Measurements from ENCODE around the gene TP53TG3D.
"Not testable (repeated sequence)": the region's sequence is repeated elsewhere in the genome, so short reads cannot be mapped to it uniquely, and the experiment has no call there.

TP53TG3D gene, protein sequence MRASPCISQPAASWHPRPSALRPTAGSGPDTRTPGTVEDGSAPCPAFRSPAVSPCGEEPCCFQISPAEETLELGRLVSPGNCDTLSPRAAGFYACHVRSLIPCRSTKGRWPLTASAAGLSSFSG

DNA sequence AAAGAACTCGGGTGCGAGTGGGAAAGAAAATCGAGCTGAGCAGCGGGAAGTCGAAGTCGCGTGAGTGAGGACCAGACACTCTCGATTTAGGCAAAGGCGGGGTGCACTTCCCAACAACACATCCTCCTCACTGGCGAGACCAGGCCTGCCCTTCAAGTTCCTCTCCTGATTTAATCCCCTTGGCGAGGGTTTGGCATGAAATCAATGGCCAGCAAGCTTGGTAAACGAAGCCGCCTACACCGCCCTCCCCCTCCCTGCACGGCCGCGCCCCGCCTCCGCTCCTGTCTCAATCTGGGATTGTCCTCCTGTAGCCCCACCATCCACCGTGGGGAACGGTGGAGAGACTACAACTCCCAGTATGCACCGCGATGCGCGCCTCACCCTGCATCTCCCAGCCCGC lies at the start of gene TP53TG3D:
Gene TP53TG3D, plus strand, starts transcription at position 301 of the 400 bp plus-strand sequence. Its CDS starts 68 bp downstream, at position 369.
- not testable (repeated sequence) for H3K27ac ChIP-seq; H3K36me3 ChIP-seq; H3K4me2 ChIP-seq; H3K4me3 ChIP-seq; H3K9me3 ChIP-seq (replicated peaks in 1 of 11); H3K4me1 ChIP-seq; H3K27me3 ChIP-seq; H3K9ac ChIP-seq; H4K20me1 ChIP-seq

DNA sequence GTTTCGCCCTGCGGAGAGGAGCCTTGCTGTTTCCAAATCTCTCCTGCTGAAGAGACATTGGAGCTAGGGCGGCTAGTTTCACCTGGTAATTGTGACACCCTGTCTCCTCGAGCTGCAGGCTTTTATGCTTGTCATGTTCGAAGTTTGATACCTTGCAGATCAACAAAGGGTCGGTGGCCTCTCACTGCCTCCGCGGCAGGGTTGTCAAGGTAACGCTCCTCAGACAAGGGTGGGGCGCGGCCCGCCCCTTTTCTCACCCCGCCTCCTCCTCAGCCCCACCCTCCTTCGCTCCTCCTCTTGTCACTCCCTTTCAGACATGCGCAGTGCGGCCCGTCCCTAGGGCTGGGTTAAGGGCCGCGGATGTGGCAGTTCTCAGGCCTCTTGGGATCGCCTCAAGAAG lies 421 bp downstream of the TP53TG3D start:
- not testable (repeated sequence) for H3K4me3 ChIP-seq; H3K27ac ChIP-seq; H3K4me2 ChIP-seq; H4K20me1 ChIP-seq; H3K9me3 ChIP-seq (replicated peaks in 1 of 11); H3K27me3 ChIP-seq; H3K9ac ChIP-seq; H3K4me1 ChIP-seq; H3K36me3 ChIP-seq

DNA sequence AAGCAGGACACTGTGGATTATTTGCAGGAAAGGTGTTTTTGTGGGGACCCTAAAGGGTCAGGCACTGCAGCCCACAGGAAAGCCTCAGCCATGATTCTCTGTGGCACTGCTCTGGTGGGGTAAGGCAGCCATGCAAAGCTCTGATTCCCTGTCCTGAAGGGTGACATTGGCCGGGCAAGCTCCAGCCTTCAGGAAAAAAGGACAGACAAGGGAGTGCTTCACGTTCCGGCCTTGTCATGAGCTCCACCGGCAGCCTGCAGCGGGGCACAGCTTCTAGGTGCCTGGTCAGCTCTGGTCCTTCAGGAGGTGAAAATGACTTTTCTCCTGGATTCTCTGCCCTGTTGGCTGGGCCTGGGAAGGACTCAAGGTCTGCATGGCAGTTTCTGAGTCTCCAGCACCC lies 8.4 kb downstream of the TP53TG3D start:
- H3K36me3 ChIP-seq; H3K27me3 ChIP-seq; H4K20me1 ChIP-seq; H3K4me1 ChIP-seq; H3K9ac ChIP-seq; H3K4me2 ChIP-seq; H3K4me3 ChIP-seq; H3K9me3 ChIP-seq (replicated peaks in 1 of 11); H3K27ac ChIP-seq: not testable (repeated sequence)

DNA sequence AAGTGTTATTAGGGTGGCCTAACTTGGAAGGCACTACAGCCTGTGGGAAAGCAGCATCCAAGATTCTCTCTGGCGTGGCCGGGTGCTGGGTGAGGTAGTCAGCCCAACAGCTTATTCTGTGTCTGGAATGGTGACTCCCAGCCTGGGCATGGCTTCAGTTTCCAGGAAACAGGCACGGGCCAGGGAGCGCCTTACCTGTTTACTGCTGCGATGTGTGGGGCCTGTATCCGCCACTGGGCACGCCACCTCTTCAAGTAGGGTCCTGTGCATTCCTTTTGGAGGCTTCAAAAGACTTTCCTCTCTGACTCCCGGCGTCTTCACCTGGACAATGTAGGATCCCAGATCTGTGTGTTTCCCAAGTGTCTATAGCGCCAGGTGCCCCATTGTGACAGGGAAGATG lies 10.5 kb downstream of the TP53TG3D start:
- H4K20me1 ChIP-seq; H3K4me1 ChIP-seq; H3K27ac ChIP-seq; H3K9me3 ChIP-seq (replicated peaks in 1 of 11); H3K9ac ChIP-seq; H3K27me3 ChIP-seq; H3K36me3 ChIP-seq; H3K4me3 ChIP-seq; H3K4me2 ChIP-seq: not testable (repeated sequence)

DNA sequence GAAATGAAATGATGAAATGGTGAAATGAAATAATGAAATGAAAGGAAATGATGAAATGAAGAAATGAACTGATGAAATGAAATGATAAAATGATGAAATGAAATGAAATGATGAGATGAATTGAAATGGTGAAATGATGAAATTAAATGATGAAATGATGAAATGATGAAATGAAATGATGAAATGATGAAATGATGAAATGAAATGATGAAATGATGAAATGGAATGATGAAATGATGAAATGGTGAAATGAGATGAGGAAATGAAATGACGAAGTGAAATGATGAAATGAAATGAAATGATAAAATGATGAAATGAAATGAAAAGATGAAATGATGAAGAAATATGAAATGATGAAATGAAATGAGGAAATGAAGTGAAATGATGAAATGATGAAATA lies 28.8 kb downstream of the TP53TG3D start:
- H4K20me1 ChIP-seq; H3K27ac ChIP-seq; H3K4me2 ChIP-seq; H3K4me1 ChIP-seq; H3K36me3 ChIP-seq; H3K9me3 ChIP-seq (replicated peaks in 1 of 11); H3K27me3 ChIP-seq; H3K4me3 ChIP-seq; H3K9ac ChIP-seq: not testable (repeated sequence)

DNA sequence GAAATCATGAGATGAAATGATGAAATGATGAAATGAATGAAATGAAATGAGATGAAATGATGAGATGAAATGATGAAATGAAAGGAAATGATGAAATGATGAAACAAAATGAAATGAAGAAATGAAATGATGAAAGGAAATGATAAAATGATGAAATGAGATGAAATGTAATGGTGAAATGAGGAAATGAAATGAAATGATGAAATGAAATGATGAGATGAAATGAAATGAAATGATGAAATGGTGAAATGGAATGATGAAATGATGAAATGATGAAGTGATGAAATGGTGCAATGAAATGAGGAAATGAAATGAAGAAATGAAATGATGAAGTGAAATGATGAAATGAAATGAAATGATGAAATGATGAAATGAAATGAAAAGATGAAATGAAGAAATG lies 29.9 kb downstream of the TP53TG3D start:
- not testable (repeated sequence) for H3K9me3 ChIP-seq (replicated peaks in 1 of 11); H3K27me3 ChIP-seq; H3K4me2 ChIP-seq; H3K4me3 ChIP-seq; H3K27ac ChIP-seq; H3K36me3 ChIP-seq; H3K4me1 ChIP-seq; H4K20me1 ChIP-seq; H3K9ac ChIP-seq

DNA sequence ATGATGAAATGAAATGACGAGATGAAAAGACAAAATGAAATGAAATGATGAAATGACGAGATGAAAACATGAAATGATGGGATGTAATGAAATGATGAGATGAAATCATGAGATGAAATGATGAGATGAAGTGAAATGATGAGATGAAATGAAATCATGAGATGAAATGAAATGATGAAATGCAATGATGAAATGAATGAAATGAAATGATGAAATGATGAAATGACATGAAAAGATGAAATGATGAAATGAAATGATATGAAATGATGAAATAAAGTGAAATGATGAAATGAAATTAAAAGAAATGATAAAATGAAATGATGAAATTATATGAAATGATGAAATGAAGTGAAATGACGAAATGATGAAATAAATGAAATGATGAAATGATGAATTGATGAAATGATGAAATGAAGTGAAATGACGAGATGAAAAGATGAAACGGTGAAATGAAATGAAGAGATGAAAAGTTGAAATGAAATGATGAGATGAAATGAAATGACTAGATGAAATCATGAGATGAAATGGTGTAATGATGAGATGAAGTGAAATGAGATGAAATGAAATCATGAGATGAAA lies 30.9 kb downstream of the TP53TG3D start:
- H3K9ac ChIP-seq; H3K4me2 ChIP-seq; H3K4me1 ChIP-seq; H4K20me1 ChIP-seq; H3K27me3 ChIP-seq; H3K9me3 ChIP-seq (replicated peaks in 1 of 11); H3K27ac ChIP-seq; H3K4me3 ChIP-seq; H3K36me3 ChIP-seq: not testable (repeated sequence)

DNA sequence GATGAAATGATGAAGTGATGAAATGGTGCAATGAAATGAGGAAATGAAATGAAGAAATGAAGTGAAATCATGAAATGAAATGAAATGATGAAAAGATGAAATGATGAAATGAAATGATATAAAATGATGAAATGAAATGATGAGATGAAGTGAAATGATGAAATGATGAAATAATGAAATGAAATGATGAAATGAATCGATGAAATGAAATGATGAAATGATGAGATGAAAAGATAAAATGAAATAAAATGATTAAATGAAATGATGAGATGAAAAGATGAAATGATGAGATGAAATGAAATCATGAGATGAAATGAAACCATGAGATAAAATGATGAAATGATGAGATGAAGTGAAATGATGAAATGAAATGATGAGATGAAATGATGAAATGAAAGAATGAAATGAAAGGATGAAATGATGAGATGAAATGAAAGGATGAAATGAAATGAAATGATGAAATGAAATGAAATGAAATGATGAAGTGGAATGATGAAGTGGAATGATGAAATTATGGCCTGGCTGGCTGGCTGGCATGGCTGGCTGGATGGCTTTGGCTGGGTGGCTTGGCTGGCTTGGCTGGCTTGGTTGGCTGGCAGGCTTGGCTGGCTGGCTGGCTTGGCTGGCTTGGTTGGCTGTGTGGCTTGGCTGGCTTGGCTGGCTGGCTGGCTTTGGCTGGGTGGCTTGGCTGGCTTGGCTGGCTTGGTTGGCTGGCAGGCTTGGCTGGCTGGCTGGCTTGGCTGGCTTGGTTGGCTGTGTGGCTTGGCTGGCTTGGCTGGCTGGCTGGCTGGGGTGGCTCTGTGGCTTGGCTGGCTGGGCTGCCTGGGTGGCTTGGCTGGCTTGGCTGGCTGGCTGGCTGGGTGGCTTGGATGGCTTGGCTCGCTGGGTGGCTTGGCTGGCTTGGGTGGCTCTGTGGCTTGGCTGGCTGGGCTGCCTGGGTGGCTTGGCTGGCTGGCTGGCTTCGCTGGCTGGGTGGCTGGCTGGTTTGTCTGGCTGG lies 32.0 kb downstream of the TP53TG3D start:
- not testable (repeated sequence) for H3K27ac ChIP-seq; H3K36me3 ChIP-seq; H4K20me1 ChIP-seq; H3K9ac ChIP-seq; H3K4me3 ChIP-seq; H3K9me3 ChIP-seq (replicated peaks in 1 of 11); H3K4me1 ChIP-seq; H3K4me2 ChIP-seq; H3K27me3 ChIP-seq

DNA sequence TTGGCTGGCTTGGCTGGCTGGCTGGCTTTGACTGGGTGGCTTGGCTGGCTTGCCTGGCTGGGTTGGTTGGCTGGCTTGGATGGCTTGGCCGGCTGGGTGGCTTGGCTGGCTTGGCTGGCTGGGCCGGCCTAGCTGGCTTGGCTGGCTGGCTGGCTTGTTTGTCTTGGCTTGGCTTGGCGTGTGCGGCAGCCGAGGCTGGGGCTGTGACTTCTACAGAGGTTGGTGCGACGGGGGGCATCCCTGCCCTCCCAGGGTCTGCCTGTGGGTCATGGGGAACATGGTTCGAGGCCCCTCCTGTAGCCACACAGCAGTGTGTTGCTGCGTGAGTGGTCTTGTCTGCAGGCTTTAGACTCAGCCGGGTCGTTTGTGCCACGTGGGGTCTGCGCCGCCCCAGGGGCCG lies 33.1 kb downstream of the TP53TG3D start:
- not testable (repeated sequence) for H3K4me3 ChIP-seq; H3K4me1 ChIP-seq; H3K9ac ChIP-seq; H3K4me2 ChIP-seq; H3K9me3 ChIP-seq (replicated peaks in 1 of 11); H4K20me1 ChIP-seq; H3K36me3 ChIP-seq; H3K27ac ChIP-seq; H3K27me3 ChIP-seq

DNA sequence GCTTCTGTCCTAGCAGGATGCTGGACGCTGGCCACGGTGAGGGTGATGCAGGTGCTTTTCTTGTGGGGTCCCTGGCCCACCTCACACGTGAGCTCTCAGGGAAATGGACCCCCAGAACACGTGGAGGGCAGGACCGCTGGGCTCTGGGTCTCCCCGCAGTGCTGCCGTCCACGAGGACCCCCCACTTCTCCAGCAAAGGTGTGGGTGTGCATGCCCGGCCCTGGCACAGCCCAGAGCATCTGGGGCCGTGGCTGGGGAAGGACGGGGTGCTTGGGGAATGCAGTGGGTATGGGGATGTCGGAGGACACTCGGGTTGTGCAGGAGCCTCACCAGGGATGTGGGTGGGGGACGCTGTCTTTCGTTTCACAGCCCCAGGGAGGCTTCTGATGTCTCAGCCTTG lies 34.7 kb downstream of the TP53TG3D start:
- H3K9ac ChIP-seq; H4K20me1 ChIP-seq; H3K4me2 ChIP-seq; H3K27me3 ChIP-seq; H3K9me3 ChIP-seq (replicated peaks in 1 of 11); H3K4me3 ChIP-seq; H3K36me3 ChIP-seq; H3K27ac ChIP-seq; H3K4me1 ChIP-seq: not testable (repeated sequence)

DNA sequence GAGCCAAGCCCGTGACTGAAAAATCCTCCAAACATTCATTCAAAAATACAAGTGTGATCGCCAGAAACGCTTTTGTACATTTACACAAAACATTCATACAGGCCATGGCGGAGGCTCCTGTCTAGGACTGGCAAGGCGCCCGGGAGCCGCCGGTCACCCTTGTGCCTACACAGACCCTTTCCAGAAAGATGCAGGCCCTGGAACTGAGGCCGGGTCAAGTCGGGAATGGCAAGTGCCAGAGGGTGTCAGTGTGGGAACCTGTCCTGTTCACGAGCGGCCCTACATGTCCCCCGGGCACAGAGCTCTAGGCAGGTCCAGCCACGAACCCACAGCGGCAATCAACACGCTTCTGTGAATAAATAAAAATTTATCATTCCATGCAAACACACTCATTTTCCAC lies 36.1 kb downstream of the TP53TG3D start:
- H3K4me3 ChIP-seq; H3K36me3 ChIP-seq; H3K4me1 ChIP-seq; H3K27ac ChIP-seq; H3K27me3 ChIP-seq; H3K9ac ChIP-seq; H3K4me2 ChIP-seq; H4K20me1 ChIP-seq; H3K9me3 ChIP-seq (replicated peaks in 1 of 11): not testable (repeated sequence)

DNA sequence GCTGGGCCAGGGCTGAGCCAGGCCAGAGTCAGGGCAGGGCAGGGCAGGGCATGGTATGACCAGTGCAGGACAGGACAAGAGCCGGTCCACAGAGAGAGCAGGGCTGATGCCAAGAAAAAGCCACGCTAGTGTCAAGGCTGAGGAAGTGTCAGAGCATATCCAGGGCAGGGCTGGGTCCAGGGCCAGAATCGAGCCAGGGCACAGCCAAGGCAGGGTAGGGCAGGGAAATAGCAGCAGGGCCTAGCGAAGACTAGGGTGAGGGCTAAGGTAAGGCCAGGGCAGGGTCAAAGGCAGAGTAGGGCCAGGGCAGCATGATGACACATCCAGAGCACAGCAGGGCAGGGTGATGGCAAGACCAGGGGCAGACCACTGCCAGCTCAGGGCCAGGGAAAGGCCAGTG lies 49.7 kb downstream of the TP53TG3D start:
- not testable (repeated sequence) for H3K9me3 ChIP-seq (replicated peaks in 1 of 11); H3K36me3 ChIP-seq; H3K4me3 ChIP-seq; H3K27me3 ChIP-seq; H3K4me1 ChIP-seq; H3K9ac ChIP-seq; H4K20me1 ChIP-seq; H3K27ac ChIP-seq; H3K4me2 ChIP-seq

Measured in BLaER1 treated with 17β-estradiol and CSF1 and Interleukin-3, amounts not matched to agents 10 nM and 100 nM (cell line).